Mucosa of stomach (tissue), 1 donor: Measurements from ENCODE around the gene WDFY2.

Experiments
- H3K27me3 ChIP-seq: one replicate; pipeline ENCODE4 v1.7.0; 2013; ENCODE audit warnings: mild to moderate bottlenecking, low read length; ENCODE audit not compliant: control insufficient read depth, insufficient read depth
- H3K36me3 ChIP-seq: one replicate; pipeline ENCODE4 v1.7.0; 2013; ENCODE audit warnings: low read length; ENCODE audit not compliant: control insufficient read depth, insufficient read depth
- H3K4me1 ChIP-seq: one replicate; pipeline ENCODE4 v1.7.0; 2013; ENCODE audit warnings: mild to moderate bottlenecking, low read length; ENCODE audit not compliant: control insufficient read depth, insufficient read depth
- H3K4me3 ChIP-seq: one replicate; pipeline ENCODE4 v1.7.0; 2013; ENCODE audit warnings: low read length
- H3K9ac ChIP-seq: one replicate; pipeline ENCODE4 v1.7.0; 2013; ENCODE audit warnings: mild to moderate bottlenecking, low read length, moderate library complexity
- H3K9me3 ChIP-seq: one replicate; pipeline ENCODE4 v1.7.0; 2013; ENCODE audit warnings: mild to moderate bottlenecking, low read length, moderate library complexity; ENCODE audit not compliant: control insufficient read depth
- donor health status: Pancreatic carcinoma.

WDFY2 gene

DNA sequence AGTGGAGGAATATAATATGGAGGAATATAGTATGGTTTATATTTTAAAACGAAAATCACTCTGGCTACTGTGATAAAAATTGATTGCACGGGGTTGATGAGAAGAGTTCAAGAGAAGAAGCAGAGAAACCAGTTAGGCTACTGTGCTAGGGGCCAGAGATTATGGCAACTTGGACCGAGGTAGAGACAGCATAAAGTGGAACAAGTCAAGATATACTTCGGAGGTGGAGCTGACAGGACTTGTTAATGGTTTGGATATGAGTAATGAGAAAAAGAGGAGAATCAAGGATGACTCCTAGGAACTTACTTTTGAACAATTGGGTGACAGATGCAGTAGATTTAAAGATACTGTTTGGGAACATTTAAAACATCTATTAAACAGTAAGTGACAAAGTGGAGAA, 6.6 kb upstream of the WDFY2 start:
- H3K27me3 ChIP-seq: no peaks in the 10 kb centered on the region
- no peaks in the 10 kb centered on the region for H3K36me3 ChIP-seq
- H3K9me3 ChIP-seq: no peaks in the 10 kb centered on the region
- H3K4me1 ChIP-seq: no peaks in the 10 kb centered on the region
- no peak overlapping the region for H3K4me3 ChIP-seq
- H3K9ac ChIP-seq: no peak overlapping the region

DNA sequence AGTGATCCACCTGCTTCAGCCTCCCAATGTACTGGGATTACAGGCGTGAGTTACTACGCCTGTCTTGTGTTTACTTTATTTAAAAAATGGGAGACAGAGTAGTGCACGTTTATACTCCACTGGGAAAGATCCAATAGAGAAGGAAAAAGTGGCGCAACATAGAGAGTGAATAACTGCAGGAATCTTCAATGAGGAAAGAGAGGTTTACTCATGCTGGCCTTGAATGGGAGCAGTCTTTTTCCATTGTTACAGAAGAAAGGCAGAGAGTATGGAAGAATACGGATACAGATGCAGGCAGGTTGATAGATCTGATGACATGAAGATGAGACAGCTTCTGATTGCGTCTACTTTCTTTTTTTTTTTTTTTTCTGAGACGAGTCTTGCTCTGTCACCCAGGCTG, 4.6 kb upstream of the WDFY2 start:
- Histone ChIP-seq H3K4me1 (no peaks in the 10 kb centered on the region), H3K27me3 (no peaks in the 10 kb centered on the region), H3K9ac (no peak overlapping the region), H3K36me3 (no peaks in the 10 kb centered on the region), H3K9me3 (no peaks in the 10 kb centered on the region), H3K4me3 (no peak overlapping the region)

DNA sequence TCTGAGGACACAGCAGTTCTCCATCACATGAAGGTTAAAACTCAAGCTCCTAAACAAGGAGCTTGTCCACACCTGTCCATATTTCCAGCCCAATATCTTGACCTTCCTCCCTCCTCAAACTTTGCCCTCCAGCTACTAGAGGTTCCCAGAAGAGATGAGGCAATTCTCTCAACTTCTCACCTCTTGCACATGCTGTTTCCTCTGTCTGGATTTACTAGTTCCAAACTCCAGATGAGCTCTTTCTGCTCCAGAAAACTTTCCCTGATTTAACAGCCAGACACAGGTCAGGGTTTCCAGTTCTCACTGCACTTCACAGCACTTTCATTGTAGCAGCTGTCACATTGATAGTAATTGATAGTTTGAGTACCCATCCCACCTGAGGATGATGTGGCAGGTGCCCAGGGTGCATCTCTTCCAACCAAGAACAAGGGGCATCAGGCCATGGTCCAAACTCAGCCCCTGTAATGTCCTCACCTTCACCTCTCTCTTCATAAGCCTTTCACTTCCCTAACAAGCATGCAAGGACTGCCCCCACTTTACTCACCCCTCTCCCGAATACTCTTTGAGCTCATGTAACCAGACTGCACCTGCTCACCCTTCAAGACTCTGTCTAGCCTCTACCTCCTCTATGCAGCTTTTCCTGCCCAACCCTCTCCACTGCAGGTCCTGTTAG, 3.0 kb upstream of the WDFY2 start:
- Histone ChIP-seq H3K9me3 (no peaks in the 10 kb centered on the region), H3K4me3 (no peak overlapping the region), H3K9ac (no peak overlapping the region), H3K27me3 (no peaks in the 10 kb centered on the region), H3K4me1 (no peaks in the 10 kb centered on the region), H3K36me3 (no peaks in the 10 kb centered on the region)

DNA sequence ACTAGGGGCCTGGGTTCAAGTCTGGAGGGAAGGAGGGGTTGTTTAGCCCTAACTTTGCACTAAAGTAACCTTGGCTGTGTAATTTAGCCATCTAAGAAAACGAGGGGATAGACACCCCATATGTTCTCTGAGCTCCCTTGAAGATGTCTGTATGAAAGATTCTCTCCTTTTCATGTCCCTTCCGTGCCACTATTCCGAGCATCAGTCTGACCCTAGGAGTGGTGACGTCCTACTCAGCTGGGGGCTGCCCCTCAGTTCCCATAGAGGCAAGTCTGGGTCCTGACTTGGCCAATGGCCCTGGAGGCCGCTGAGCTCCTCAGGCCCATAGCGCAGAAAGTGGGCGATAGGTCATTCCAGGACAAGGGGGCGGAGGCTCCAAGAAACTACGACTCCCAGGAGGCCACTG, 790 bp upstream of the WDFY2 start:
- Histone ChIP-seq H3K27me3 (no peaks in the 10 kb centered on the region), H3K9ac (peak overlapping the region; percentile 19), H3K9me3 (no peaks in the 10 kb centered on the region), H3K4me3 (peak overlapping the region; percentile 9), H3K4me1 (no peaks in the 10 kb centered on the region), H3K36me3 (no peaks in the 10 kb centered on the region)

DNA sequence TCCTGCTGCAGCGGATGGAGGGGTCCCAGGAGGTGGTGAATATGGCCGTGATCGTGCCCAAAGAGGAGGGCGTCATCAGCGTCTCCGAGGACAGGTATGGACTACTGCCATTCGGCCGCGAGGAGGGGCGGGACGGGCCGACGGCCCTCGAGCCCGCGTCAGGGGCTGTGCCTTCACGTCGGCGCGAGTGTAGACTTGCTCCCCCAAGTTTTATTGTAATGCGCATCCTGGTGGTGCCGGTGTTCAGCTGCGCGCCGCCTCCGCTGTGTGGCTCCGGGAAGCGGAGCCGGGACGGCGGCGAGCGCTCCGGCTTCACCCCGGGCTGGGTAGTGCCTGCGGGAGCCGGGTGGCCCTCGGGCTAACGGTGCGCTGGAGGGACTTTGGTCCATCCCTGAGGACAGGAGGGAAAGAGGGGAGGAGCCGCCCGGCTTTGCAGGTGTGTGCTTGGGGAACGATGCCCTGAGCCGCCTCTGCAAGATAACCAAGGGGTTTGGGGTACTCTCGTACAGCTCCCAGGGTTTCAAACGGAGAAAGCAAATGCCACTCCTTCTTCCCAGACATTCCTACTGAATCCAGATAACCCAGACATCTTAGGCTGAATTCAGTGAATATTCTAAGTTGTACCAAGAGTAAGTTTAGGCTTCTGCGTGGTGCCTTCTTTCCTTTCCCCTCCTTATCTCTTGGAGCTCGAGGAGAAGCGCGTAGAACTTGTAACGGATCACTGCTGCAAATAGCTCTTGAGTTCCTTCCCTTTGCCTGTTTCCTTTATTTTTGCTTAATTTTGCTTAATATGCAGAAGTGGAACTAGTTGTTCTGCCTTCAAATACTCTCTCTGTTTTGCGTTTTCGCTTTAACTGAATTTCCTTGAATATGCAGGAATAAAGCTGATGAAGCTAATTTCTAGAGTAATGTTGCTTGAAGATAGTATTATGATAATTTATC, 740 bp downstream of the WDFY2 start:
- Histone ChIP-seq H3K9me3 (no peaks in the 10 kb centered on the region), H3K9ac (peak overlapping the region; percentile 82), H3K4me3 (peak overlapping the region; percentile 56), H3K27me3 (no peaks in the 10 kb centered on the region), H3K36me3 (no peaks in the 10 kb centered on the region), H3K4me1 (no peaks in the 10 kb centered on the region)

DNA sequence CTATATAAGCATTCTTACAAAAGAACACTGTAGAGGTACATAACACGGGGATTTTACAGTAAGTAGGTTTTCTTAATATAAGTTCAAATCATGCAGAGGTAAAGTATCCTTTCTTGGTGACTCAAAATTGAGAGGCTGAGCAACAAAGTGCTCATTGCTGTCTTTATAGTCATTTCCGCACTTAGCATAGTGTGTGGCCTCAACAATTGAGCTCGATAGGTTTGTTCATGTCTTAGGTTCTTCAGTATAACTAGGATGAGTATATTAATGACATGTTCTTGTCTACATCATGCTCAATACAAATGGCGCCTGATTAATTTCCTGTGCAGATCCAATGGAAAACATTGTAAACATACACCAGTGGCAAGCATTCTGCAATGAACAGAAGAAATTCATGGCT, 1.4 kb downstream of the WDFY2 start:
- no peaks in the 10 kb centered on the region for H3K9me3 ChIP-seq
- no peaks in the 10 kb centered on the region for H3K4me1 ChIP-seq
- H3K27me3 ChIP-seq: no peaks in the 10 kb centered on the region
- no peaks in the 10 kb centered on the region for H3K36me3 ChIP-seq
- H3K4me3 ChIP-seq: peak overlapping the region; percentile 56
- H3K9ac ChIP-seq: no peak overlapping the region

DNA sequence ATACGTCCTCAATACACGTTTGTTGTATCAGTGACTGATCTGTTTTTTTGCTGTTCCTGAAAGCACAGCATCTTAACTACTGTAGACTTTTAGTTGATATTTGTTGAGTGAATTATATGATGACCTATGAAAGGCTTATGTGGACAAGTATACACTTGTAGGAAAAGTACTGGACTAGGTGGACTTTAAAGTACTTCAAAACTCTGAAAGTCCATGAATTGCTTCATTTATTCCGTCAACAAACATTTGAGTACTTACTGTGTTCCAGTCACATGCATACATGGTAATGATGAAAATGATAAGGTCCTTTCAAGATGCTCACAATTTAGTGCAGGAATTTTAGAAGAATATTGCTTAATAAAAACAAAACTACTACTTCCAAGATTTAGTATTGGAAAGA, 3.1 kb downstream of the WDFY2 start:
- no peaks in the 10 kb centered on the region for H3K36me3 ChIP-seq
- peaks cover 9% of the 10 kb centered on the region for H3K4me1 ChIP-seq
- H3K9ac ChIP-seq: no peak overlapping the region
- no peak overlapping the region for H3K4me3 ChIP-seq
- H3K9me3 ChIP-seq: no peaks in the 10 kb centered on the region
- H3K27me3 ChIP-seq: no peaks in the 10 kb centered on the region

DNA sequence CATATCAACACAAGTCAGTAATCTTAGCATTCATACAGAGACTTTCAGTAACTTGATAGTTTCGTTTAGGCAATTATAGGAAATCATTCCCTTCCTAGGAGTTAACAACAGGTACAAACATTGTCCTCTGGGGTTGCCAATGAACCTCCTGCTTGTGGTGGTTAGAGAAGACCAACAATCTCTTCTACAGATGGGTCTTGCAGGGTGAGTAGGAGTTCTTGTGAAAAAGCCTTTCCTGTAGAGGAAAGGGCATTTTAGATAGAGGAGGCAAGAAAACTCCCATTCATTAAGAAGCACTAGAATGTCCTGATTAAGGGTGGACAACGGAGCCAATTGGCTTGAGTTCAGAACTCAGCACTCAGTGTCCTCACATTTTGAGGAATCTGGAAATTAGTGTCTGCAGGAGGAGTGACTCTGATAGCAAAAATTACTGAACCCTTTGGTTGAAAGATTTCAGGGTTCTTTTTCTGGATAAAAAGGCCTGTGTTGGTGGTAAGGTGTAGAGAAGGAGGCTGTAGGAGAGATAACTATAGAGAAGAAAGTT, 4.2 kb downstream of the WDFY2 start:
- peaks cover 9% of the 10 kb centered on the region for H3K4me1 ChIP-seq
- H3K4me3 ChIP-seq: no peak overlapping the region
- no peaks in the 10 kb centered on the region for H3K9me3 ChIP-seq
- no peaks in the 10 kb centered on the region for H3K27me3 ChIP-seq
- H3K36me3 ChIP-seq: no peaks in the 10 kb centered on the region
- H3K9ac ChIP-seq: no peak overlapping the region

DNA sequence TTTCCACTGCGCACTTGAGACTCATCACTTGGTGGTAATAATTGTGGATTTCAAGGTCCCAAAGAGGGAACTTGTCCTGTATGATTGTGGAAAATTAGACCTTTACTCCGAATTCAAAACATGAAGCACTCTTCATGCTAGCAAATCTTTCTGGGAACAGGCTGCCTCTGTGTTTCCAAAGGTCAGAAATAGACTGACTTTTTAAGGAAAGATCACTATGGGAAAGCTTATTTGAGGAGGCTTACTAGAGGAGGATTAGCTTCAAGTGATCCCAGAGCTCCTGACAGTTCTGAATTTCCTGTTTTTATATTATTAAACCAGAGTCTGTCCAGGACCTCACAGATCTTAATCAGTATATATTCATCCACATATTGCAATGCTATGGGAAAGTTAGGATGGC, 5.5 kb downstream of the WDFY2 start:
- no peaks in the 10 kb centered on the region for H3K9me3 ChIP-seq
- H3K4me1 ChIP-seq: peaks cover 9% of the 10 kb centered on the region
- no peak overlapping the region for H3K9ac ChIP-seq
- H3K27me3 ChIP-seq: no peaks in the 10 kb centered on the region
- no peak overlapping the region for H3K4me3 ChIP-seq
- no peaks in the 10 kb centered on the region for H3K36me3 ChIP-seq

DNA sequence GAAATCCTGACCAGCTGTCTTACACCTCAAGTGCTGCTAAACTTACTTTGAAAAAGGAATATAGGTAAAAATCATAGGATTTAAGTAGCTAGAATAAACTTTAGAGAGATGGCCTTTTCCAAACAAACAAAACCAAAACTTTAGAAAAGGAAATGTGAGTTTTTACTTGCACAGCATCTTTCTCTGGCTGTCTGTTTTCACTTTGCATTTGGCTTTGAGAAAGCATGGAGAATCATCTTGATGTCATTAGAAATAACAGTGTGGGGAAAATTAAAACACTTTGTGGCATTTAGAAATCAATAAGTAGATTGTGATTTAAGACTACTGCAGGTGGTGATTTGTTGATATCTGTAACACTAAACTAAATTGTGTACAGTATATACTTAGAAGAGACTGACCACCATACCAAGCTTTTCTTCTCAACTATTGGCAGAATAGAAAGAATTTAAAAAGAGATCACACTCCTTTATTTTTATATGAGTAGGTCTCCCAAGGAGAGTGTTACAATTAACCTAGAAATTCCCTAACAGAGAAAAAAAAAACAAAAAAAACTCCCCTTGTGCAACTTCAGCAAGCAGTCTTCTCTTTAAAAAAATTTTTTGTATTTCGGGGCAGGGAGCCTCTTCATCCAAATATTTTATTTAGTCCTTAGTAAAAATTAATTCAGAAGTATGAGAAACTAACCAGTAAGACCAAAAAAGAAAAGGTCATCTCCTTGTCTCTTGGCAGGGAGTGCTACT, 6.1 kb downstream of the WDFY2 start:
- Histone ChIP-seq H3K9me3 (no peaks in the 10 kb centered on the region), H3K4me1 (peaks cover 9% of the 10 kb centered on the region), H3K4me3 (no peak overlapping the region), H3K27me3 (no peaks in the 10 kb centered on the region), H3K36me3 (no peaks in the 10 kb centered on the region), H3K9ac (no peak overlapping the region)

DNA sequence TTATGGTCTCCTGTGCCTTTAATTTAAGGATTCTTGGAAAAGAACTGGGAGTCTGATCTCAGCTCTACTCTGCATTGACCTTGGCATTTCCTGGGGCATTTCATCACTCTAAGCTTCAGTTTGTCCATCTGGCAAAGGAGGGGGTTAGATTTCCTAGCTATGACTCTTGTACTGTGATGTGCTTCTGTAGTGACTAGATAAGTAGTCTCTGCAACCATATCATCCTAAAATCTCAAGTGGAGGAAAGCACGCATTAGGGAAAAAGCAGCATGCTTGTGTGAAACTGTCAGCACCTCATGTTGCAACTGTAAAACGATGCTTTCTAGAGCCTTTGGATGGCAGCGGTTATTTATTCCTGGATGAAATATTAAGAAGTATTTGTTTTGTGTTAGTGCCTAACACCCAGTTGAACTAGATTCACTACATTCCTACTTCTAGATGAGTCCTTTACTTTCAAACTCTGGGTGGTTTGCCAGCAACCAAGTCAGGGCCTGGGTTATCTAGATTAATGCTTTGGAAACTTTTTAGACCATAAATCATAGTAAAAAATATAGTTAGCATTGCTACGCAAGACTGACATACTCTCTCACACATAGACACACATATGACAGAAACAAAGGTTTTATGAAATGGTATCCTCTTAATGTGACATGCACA, 6.8 kb downstream of the WDFY2 start:
- no peaks in the 10 kb centered on the region for H3K9me3 ChIP-seq
- H3K4me3 ChIP-seq: no peak overlapping the region
- H3K27me3 ChIP-seq: no peaks in the 10 kb centered on the region
- H3K4me1 ChIP-seq: peaks cover 9% of the 10 kb centered on the region
- H3K36me3 ChIP-seq: no peaks in the 10 kb centered on the region
- H3K9ac ChIP-seq: no peak overlapping the region
